Epithelial cell of proximal tubule (primary cell): Measurements from ENCODE around the gene NDUFS8. TPM values are rescaled to one million over a fixed set of nuclear protein-coding genes. Genes with fewer than 3 reads are reported as not detected.

Experiments
- DNase-seq: peaks from one replicate; pipeline ENCODE4 v3.0.0-alpha.2; 2011; ENCODE audit warnings: low read depth
- H3K4me3 ChIP-seq: 2 replicates; pipeline ENCODE4 v1.5.1; 2011; ENCODE audit warnings: low read depth, mild to moderate bottlenecking, low read length
- total RNA-seq: library from RNA; depleted of rRNA; stranded (reverse); fragments of >200 nt; gene quantifications from 2 replicates; pipeline ENCODE4 v1.2.3, GENCODE V29; 2015
- TF ChIP-seq, protein P1 (sequence below): conservative IDR thresholded peaks from 2 replicates; pipeline ENCODE4 v1.5.1; 2012; ENCODE audit warnings: low read depth, mild to moderate bottlenecking, low read length

Gene NDUFS8
- total RNA-seq, 1 donor from 2014 or later = 345 TPM

DNA sequence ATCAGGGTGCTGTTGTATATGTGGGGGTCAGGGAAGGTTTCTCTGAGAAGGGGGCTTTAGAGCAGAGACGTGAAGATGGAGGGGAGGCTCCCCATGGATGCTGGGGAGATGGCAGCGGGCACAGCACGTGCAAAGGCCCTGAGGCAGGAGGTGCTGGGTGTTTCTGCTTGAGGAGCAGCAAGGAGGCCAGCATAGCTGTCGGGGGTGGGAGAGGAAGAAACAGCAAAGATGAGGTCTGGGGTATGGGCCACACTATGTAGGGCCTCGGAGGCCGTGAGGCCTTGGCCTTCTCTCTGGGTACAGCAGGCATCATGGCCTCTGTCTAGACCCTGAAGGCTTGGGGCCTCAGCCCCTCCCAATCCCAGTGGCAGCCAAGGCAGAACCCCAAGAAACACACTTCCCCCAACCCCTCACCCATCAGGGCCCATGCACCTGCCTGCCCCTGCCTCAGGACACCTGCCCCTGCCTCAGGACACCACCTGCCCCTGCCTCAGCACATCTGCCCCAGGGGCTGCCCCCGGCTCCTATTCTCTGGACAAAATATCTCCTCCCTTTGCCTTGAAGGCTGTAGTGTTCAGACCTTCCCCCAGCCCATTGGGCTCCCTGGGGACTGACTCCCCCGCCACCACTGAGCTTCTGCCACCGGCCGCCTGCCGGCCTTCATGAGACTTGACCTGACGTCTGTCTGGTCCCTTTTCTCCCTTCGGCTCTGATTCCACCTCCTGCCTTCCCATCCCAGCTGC is 14.1 kb upstream of the NDUFS8 start:
- no peak for DNase-seq
- TF ChIP-seq, protein P1, sequence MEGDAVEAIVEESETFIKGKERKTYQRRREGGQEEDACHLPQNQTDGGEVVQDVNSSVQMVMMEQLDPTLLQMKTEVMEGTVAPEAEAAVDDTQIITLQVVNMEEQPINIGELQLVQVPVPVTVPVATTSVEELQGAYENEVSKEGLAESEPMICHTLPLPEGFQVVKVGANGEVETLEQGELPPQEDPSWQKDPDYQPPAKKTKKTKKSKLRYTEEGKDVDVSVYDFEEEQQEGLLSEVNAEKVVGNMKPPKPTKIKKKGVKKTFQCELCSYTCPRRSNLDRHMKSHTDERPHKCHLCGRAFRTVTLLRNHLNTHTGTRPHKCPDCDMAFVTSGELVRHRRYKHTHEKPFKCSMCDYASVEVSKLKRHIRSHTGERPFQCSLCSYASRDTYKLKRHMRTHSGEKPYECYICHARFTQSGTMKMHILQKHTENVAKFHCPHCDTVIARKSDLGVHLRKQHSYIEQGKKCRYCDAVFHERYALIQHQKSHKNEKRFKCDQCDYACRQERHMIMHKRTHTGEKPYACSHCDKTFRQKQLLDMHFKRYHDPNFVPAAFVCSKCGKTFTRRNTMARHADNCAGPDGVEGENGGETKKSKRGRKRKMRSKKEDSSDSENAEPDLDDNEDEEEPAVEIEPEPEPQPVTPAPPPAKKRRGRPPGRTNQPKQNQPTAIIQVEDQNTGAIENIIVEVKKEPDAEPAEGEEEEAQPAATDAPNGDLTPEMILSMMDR = no peak
- no peak overlapping the region for H3K4me3 ChIP-seq

DNA sequence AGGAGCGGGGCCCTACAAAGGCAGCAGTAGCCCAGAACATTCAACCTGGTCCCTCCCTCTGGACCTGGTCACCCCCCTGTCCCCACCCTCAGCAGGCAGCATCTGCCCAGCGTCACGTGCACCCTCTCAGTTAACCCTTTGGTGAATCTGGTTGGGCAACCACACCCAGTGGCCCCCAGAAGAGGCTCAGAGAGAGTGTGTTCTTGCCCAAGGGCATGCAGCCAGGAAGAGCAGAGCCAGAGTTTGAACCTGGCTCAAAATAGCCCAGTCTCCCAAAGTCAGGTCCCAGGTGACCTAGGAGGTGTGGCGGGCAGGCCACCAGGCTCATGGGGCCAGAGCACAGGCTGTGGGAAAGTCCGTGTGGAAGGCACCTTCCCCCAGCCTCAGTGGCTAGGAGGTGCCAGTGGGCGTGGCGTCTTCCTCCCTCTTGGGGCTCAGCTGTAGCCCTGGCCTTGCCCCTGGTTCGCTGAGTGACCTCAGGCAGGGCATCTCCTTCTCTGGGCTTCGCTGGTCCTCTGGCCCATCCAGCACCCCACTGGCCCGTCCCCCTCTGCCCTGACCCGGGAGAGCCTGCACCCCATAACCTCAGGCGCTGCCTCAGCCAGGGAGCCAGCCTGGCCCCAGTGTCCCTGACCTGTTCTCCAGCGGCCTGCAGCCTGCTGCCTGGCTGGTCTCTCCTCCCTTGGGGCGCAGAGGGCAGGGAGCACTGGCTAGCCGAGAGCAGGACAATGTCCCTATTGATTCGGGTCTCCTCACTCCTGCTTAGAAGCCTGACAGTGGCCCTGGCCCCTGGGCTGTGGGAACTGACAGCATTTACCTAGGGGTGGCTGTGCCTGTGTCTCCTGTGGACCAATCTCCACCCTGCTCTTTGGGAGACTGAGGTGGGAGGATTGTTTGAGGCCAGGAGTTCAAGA is 13.3 kb upstream of the NDUFS8 start:
- no peak overlapping the region for H3K4me3 ChIP-seq
- no peak for DNase-seq
- TF ChIP-seq, protein P1 = no peak

DNA sequence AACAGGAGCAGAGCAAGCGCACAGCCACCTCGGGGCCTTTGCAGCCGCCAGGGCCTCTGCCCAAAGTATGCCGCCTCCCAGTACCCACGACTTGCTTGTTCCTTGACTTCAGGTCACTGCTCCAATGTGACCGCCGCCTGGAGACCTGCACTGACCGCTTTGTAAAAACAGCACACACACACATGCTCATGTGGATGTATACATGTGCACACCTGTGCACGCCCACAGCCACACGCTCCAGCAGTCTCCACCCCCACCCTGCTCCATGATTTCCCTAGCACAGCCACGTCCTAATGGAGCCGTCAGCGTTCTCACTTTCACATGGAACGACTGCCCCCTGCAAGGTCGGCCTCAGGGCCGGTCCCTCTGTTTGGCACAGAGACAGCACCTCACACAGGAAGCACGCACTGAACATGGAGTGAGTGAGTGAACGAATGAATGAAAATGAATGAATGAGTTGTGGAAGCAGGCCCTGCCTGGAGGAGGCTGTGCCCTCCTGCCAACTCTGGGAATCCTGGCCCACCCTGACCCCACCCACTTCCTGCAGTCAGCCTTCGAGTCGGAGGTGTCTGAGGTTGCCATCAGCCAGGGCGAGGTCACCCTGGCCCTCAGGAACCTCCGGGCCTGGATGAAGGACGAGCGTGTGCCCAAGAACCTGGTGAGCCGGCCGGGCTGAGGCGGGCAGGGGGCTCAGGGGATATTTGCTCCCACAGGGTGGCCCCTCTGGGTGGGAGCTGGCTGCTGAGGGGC is 12.3 kb upstream of the NDUFS8 start:
- TF ChIP-seq, protein P1 = no peak

DNA sequence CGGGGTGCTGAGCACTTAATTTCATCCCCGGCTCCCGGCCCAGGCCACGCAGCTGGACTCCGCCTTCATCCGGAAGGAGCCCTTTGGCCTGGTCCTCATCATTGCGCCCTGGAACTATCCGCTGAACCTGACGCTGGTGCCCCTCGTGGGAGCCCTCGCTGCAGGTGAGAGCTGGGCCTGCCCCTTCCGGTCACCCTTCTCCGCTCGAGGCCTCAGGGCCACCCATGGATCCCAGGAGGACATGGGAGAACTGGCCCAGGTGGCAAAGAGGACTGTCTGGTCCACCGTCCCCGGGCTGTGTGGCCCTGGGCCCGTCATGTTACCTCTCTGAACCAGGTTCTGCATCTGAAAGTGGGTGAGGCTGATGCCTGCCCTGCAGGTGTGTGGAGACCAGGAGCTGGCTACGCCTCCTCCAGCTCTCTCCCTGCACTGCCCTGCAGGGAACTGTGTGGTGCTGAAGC is 11.7 kb upstream of the NDUFS8 start:
- TF ChIP-seq, protein P1 = no peak
- no peak overlapping the region for H3K4me3 ChIP-seq
- no peak for DNase-seq

More for the DNA sequence above, 12.3 kb upstream of the NDUFS8 start:
- no peak for DNase-seq
- H3K4me3 ChIP-seq = no peak overlapping the region

DNA sequence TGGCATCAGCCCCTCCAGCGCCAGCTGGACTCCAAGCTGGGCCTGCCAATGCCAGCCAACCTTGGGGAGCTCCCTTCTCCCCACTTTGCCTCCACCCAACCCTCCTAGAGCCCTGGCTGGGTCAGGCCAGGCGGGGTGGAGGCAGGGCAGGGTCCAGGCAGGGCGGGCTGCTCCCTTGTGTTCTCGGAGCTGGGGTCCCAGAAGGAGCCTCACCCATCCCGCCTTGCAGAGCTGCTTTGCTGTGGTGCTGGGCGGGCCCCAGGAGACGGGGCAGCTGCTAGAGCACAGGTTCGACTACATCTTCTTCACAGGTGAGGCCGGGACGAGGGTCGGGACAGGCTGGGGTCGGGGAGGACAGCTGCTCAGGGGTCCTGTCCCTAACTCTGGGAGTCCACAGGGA is 11.0 kb upstream of the NDUFS8 start:
- H3K4me3 ChIP-seq = no peak overlapping the region
- TF ChIP-seq, protein P1 = no peak
- DNase-seq = no peak

DNA sequence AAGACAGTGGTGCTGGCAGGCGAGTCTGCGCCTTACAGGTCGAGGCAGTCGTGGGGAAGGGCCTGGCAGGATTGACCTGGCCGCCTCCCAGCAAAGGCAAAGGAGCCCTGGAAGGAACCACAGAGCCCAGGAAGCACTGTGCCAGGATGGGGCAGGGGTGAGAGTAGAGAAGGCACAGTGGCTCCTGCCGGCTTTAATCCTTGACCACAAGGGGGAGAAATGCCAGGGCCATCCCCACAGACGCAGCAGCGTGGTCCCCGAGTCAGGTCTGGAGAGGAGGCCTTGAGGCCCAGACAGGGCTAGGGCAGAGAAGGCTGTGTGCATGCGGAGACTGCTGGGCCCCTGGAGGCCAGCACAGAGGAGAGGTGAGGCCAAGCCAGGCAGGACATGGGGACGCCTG is 9.9 kb upstream of the NDUFS8 start:
- no peak for DNase-seq
- H3K4me3 ChIP-seq = no peak overlapping the region
- TF ChIP-seq, protein P1 = peak; percentile 54
